ENCODE data around the gene NEK7. TPM values are rescaled to one million over a fixed set of nuclear protein-coding genes. Genes with fewer than 3 reads are reported as not detected.

NEK7 gene
- polyA plus RNA-seq, 1 donor (not counting 4 experiments of a cell fraction or from before 2014, with no cell fraction given) = 56.8 TPM

GRCh38 chr1:198158735-198159589 is 2.2 kb downstream of the NEK7 start:
- dilution Hi-C loops (cut with MboI; ENCODE audit: extremely low pct_ligation_motif_present, low sequenced_read_pairs) = no loop called here
- peaks cover 63% of the 10 kb centered on the region for H3K79me2 ChIP-seq (ENCODE audit: control insufficient read depth, insufficient read depth, low read length)
- peak overlapping the region; percentile 91 for H3K27ac ChIP-seq (ENCODE audit: control insufficient read depth, insufficient read depth, low read length)
- peak overlapping the region; percentile 90 for H3K4me2 ChIP-seq (ENCODE audit: control insufficient read depth, extremely low read depth, insufficient read depth, low read depth, low read length)
- no peaks in the 10 kb centered on the region for H3K36me3 ChIP-seq (ENCODE audit: control insufficient read depth in 2 of 2, extremely low read depth in 1 of 2, insufficient read depth in 2 of 2, low read length in 2 of 2)
- H2AFZ ChIP-seq (ENCODE audit: control insufficient read depth, low read length) = peak overlapping the region; percentile 78
- H3K4me3 ChIP-seq (ENCODE audit: control insufficient read depth in 2 of 3, extremely low read depth in 1 of 3, insufficient read depth in 2 of 3, low read depth in 1 of 3, low read length in 3 of 3) = peak overlapping the region; percentile 87 to 90 (median 88)
- H3K9ac ChIP-seq (ENCODE audit: control insufficient read depth, extremely low read depth, insufficient read depth, low read length) = peak overlapping the region; percentile 84
- DNase-seq (ENCODE audit: low read depth, low spot score) (no peak), FAIRE-seq (no peak)
- H3K27me3 ChIP-seq (ENCODE audit: control insufficient read depth, extremely low read depth, insufficient read depth, low read length) = no peaks in the 10 kb centered on the region
- peaks cover 17% of the 10 kb centered on the region for H3K4me1 ChIP-seq (ENCODE audit: control insufficient read depth, extremely low read depth, insufficient read depth, low read length)
- no peaks in the 10 kb centered on the region for H3K9me1 ChIP-seq (ENCODE audit: control insufficient read depth, extremely low read depth, insufficient read depth, low read length)
- no peaks in the 10 kb centered on the region for H4K20me1 ChIP-seq (ENCODE audit: control insufficient read depth, extremely low read depth, insufficient read depth, low read length)
- no peaks in the 10 kb centered on the region for H3K9me3 ChIP-seq (ENCODE audit: control insufficient read depth, low read depth, low read length)
- no peak for TF ChIP-seq EZH2 (IDR thresholded peaks at IDR 0.05; ENCODE audit: low read length)
- TF ChIP-seq CTCF (optimal IDR thresholded peaks at IDR 0.05 in 1 of 3, IDR thresholded peaks at IDR 0.05 in 1 of 3, conservative IDR thresholded peaks at IDR 0.05 in 1 of 3; ENCODE audit: extremely low read depth in 1 of 3, insufficient read depth in 2 of 3, low read length in 3 of 3) = no peak

GRCh38 chr1:198160222-198160621 is 3.4 kb downstream of the NEK7 start:
- H3K4me3 ChIP-seq (ENCODE audit: control insufficient read depth in 2 of 3, extremely low read depth in 1 of 3, insufficient read depth in 2 of 3, low read depth in 1 of 3, low read length in 3 of 3) = peak overlapping the region in 2 of 3 experiments; percentile 87 to 88
- peaks cover 76% of the 10 kb centered on the region for H3K79me2 ChIP-seq (ENCODE audit: control insufficient read depth, insufficient read depth, low read length)
- DNase-seq (ENCODE audit: low read depth, low spot score) (no peak), FAIRE-seq (no peak)
- no peaks in the 10 kb centered on the region for H3K9me3 ChIP-seq (ENCODE audit: control insufficient read depth, low read depth, low read length)
- peaks cover 17% of the 10 kb centered on the region for H3K4me1 ChIP-seq (ENCODE audit: control insufficient read depth, extremely low read depth, insufficient read depth, low read length)
- H3K36me3 ChIP-seq (ENCODE audit: control insufficient read depth in 2 of 2, extremely low read depth in 1 of 2, insufficient read depth in 2 of 2, low read length in 2 of 2) = no peaks in the 10 kb centered on the region
- no peaks in the 10 kb centered on the region for H3K27me3 ChIP-seq (ENCODE audit: control insufficient read depth, extremely low read depth, insufficient read depth, low read length)
- no peaks in the 10 kb centered on the region for H4K20me1 ChIP-seq (ENCODE audit: control insufficient read depth, extremely low read depth, insufficient read depth, low read length)
- H3K4me2 ChIP-seq (ENCODE audit: control insufficient read depth, extremely low read depth, insufficient read depth, low read depth, low read length) = peak overlapping the region; percentile 90
- peak overlapping the region; percentile 91 for H3K27ac ChIP-seq (ENCODE audit: control insufficient read depth, insufficient read depth, low read length)
- dilution Hi-C loops (cut with MboI; ENCODE audit: extremely low pct_ligation_motif_present, low sequenced_read_pairs) = no loop called here
- no peak for TF ChIP-seq EZH2 (IDR thresholded peaks at IDR 0.05; ENCODE audit: low read length)
- no peak for TF ChIP-seq CTCF (optimal IDR thresholded peaks at IDR 0.05 in 1 of 3, IDR thresholded peaks at IDR 0.05 in 1 of 3, conservative IDR thresholded peaks at IDR 0.05 in 1 of 3; ENCODE audit: extremely low read depth in 1 of 3, insufficient read depth in 2 of 3, low read length in 3 of 3)
- peak overlapping the region; percentile 84 for H3K9ac ChIP-seq (ENCODE audit: control insufficient read depth, extremely low read depth, insufficient read depth, low read length)
- no peaks in the 10 kb centered on the region for H3K9me1 ChIP-seq (ENCODE audit: control insufficient read depth, extremely low read depth, insufficient read depth, low read length)
- H2AFZ ChIP-seq (ENCODE audit: control insufficient read depth, low read length) = peak overlapping the region; percentile 18

Measured in keratinocyte (primary cell).